ENCODE measurements around the gene EXOC6.
"Not testable (repeated sequence)": the region's sequence is repeated elsewhere in the genome, so short reads cannot be mapped to it uniquely, and the experiment has no call there.

The EXOC6 gene

GRCh38 chr10:92880917-92881316 is 32.6 kb downstream of the EXOC6 start:
- no peak for DNase-seq (ENCODE audit: low read depth, low spot score)

GRCh38 chr10:92886334-92886961 is 38.1 kb downstream of the EXOC6 start:
- DNase-seq (ENCODE audit: low read depth, low spot score) = no peak

- no peak for DNase-seq (ENCODE audit: low read depth, low spot score)
Observed at GRCh38 chr10:92890471-92890870, 42.2 kb downstream of the EXOC6 start.

- peak; percentile 37 for DNase-seq (ENCODE audit: low read depth, low spot score)
Observed at GRCh38 chr10:92891885-92892690, 43.8 kb downstream of the EXOC6 start.

GRCh38 chr10:92892691-92893054 is 44.4 kb downstream of the EXOC6 start:
- DNase-seq (ENCODE audit: low read depth, low spot score) = no peak

- DNase-seq (ENCODE audit: low read depth, low spot score) = no peak
Observed at GRCh38 chr10:92894081-92894655, 45.8 kb downstream of the EXOC6 start.

- no peak for DNase-seq (ENCODE audit: low read depth, low spot score)
Observed at GRCh38 chr10:92897916-92898315, 49.6 kb downstream of the EXOC6 start.

- DNase-seq (ENCODE audit: low read depth, low spot score) = no peak
Observed at GRCh38 chr10:92901819-92902251, 53.5 kb downstream of the EXOC6 start.

- no peak for DNase-seq (ENCODE audit: low read depth, low spot score)
Observed at GRCh38 chr10:92903633-92904032, 55.3 kb downstream of the EXOC6 start.

GRCh38 chr10:92907280-92907679 is 59.0 kb downstream of the EXOC6 start:
- DNase-seq (ENCODE audit: low read depth, low spot score) = no peak

GRCh38 chr10:92912631-92913030 is 64.3 kb downstream of the EXOC6 start:
- not testable (repeated sequence) for DNase-seq (ENCODE audit: low read depth, low spot score)

- DNase-seq (ENCODE audit: low read depth, low spot score) = no peak
Observed at GRCh38 chr10:92913973-92914372, 65.7 kb downstream of the EXOC6 start.

GRCh38 chr10:92914478-92915325 is 66.4 kb downstream of the EXOC6 start:
- peak; percentile 7 for DNase-seq (ENCODE audit: low read depth, low spot score)

- DNase-seq (ENCODE audit: low read depth, low spot score) = no peak
Observed at GRCh38 chr10:92915892-92916291, 67.6 kb downstream of the EXOC6 start.

- no peak for DNase-seq (ENCODE audit: low read depth, low spot score)
Observed at GRCh38 chr10:92916433-92916832, 68.1 kb downstream of the EXOC6 start.

- DNase-seq (ENCODE audit: low read depth, low spot score) = no peak
Observed at GRCh38 chr10:92918603-92919002, 70.3 kb downstream of the EXOC6 start.

GRCh38 chr10:92920866-92921265 is 72.5 kb downstream of the EXOC6 start:
- no peak for DNase-seq (ENCODE audit: low read depth, low spot score)

- DNase-seq (ENCODE audit: low read depth, low spot score) = no peak
Observed at GRCh38 chr10:92923416-92923815, 75.1 kb downstream of the EXOC6 start.

GRCh38 chr10:92929896-92930295 is 81.6 kb downstream of the EXOC6 start:
- DNase-seq (ENCODE audit: low read depth, low spot score) = no peak

- DNase-seq (ENCODE audit: low read depth, low spot score) = no peak
Observed at GRCh38 chr10:92931597-92931996, 83.3 kb downstream of the EXOC6 start.

GRCh38 chr10:92937876-92938275 is 89.6 kb downstream of the EXOC6 start:
- DNase-seq (ENCODE audit: low read depth, low spot score) = no peak

GRCh38 chr10:92938841-92939240 is 90.5 kb downstream of the EXOC6 start:
- no peak for DNase-seq (ENCODE audit: low read depth, low spot score)

Measured in smooth muscle cell of the brain vasculature (primary cell).